CD4-positive, alpha-beta T cell treated with Interferon gamma for 1 hour (primary cell): Measurements from ENCODE around the gene ANKRD35.
A peak's percentile ranks its signal among the peaks of the same experiment; 100 is the strongest.

Experiments
- DNase-seq: peaks from one replicate; pipeline ENCODE4 v3.0.0-alpha.2; 2020

Gene ANKRD35

DNA sequence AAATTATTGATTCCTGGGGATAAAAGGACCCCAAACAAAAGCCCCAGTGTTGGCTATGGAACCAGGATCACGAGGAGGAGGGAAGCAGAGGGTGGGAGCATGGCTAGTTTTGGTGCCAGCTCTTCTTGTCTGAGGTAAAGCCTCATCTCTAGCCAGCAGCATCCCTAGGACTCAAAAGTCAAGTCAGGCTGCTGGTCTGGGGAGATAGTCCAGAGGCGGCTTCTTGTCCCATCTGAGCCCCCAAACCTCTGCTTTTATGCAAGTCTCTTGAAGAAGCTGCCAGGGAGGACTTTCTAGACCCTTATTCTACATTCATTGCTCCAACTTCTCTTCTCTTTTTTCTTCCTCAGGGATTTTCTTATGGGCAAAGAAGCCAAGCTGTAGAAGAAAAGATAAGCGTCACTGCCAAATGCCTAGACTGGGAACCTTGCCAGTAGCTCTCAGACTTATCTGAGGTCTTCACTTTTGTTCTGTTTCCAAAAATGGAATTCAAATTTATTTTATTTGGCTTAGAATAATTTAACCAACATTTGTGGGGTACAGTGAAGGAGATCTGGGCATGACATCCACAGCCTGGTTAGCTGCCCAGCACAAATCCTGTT, 6.9 kb upstream of the ANKRD35 start:
- DNase-seq: no peak

GRCh38 chr1:145891587-145892485, 6.2 kb upstream of the ANKRD35 start:
- peak; percentile 46 for DNase-seq

- DNase-seq: no peak
Measured at GRCh38 chr1:145891143-145891542, 5.5 kb upstream of the ANKRD35 start.

DNA sequence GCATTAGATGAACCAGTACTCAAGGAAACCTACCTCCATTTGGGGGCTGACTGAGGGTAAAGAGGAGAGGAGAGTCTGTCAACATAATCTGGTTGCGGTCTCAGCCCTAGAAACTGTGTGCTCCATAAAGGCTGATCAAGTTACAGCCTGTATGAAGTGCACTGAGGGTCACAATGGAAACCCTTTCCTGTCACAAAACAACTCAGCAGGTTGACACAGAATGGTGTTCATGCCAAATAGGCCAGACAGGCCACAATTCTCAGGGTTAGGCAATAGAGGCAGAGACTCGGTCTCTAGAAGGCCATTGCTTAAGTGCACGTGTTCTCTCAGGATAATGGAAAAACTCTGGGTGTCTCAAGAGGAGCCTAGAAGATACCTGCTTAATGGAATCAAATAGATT, 4.1 kb upstream of the ANKRD35 start:
- no peak for DNase-seq

DNA sequence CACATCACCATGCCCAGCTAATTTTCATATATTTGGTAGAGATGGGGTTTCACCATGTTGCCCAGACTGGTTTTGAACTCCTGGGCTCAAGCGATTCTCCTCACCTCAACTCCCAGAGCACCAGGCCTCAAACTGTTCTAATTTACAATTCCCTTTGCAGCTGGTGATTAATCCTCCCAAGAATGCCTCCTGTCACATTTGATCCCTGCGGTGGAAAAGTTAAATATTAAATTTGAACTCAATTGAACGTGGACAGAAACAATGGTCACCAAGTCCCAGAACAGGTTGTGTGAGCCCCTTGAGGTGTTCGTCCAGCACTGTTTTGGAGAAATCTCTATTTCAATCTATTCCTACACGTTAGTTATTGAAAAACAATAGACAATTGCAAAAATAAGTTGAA, 2.0 kb upstream of the ANKRD35 start:
- no peak for DNase-seq

DNA sequence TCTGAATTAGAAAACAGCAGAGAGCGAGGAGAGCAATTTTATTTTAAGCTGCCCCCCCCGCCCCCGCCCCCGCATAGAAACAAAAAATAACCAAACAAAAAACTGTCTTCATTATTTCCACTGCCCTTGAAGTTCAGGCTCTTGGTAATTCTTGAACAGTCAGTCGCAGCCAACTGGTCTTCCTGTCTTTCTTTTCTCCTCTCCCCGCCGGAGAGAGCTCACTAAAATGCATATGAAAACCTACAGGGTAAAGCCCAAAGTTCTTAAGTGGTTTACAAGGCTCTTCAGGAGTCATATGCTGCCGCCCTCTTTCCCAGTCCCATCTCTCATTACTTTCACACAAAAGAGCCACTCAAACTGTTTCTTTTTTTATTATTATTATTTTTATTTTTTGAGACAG, 1.1 kb upstream of the ANKRD35 start:
- DNase-seq: no peak

DNA sequence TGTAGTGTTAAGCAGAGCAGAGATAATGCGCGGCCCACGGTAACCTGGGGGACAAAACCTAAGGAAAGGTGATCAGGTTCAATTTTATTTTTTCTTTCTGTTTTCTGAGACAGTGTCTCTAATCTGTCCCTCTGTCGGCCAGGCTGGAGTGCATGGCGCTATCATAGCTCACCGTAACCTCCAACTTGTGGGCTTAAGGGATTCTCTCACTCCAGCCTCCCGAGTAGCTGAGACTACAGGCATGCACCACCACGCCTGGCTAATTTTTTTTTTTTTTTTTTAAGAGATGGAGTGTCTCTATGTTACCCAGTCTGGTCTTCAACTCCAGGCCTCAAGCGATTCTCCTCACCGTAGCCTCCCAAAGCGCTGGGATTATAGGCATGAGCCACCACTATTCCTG, 724 bp upstream of the ANKRD35 start:
- DNase-seq: no peak

- DNase-seq: no peak
Measured at GRCh38 chr1:145884675-145885074, 991 bp downstream of the ANKRD35 start.

GRCh38 chr1:145879775-145880174, 5.9 kb downstream of the ANKRD35 start:
- no peak for DNase-seq

DNA sequence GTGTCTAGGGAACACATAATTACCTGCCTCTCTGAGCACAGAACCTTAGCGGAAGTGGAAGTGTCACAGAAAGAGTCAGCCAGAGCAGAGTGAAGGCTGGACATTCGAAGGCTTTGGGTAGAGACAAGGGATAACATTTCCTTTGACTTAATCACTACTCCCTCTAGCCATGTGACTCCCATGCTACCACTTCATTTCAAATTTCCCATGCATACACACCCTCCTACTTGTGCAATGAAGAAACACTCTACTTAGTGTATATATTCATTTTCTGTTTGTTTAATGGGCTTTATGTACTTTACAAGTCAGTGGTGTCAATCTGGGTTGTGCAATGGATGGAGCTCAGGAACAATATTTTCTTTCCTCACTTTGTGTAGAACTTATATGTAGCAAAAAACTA, 6.9 kb downstream of the ANKRD35 start:
- no peak for DNase-seq

GRCh38 chr1:145877923-145878486, 7.7 kb downstream of the ANKRD35 start:
- no peak for DNase-seq

- DNase-seq: no peak
Measured at GRCh38 chr1:145874646-145875045, 11.0 kb downstream of the ANKRD35 start.

DNA sequence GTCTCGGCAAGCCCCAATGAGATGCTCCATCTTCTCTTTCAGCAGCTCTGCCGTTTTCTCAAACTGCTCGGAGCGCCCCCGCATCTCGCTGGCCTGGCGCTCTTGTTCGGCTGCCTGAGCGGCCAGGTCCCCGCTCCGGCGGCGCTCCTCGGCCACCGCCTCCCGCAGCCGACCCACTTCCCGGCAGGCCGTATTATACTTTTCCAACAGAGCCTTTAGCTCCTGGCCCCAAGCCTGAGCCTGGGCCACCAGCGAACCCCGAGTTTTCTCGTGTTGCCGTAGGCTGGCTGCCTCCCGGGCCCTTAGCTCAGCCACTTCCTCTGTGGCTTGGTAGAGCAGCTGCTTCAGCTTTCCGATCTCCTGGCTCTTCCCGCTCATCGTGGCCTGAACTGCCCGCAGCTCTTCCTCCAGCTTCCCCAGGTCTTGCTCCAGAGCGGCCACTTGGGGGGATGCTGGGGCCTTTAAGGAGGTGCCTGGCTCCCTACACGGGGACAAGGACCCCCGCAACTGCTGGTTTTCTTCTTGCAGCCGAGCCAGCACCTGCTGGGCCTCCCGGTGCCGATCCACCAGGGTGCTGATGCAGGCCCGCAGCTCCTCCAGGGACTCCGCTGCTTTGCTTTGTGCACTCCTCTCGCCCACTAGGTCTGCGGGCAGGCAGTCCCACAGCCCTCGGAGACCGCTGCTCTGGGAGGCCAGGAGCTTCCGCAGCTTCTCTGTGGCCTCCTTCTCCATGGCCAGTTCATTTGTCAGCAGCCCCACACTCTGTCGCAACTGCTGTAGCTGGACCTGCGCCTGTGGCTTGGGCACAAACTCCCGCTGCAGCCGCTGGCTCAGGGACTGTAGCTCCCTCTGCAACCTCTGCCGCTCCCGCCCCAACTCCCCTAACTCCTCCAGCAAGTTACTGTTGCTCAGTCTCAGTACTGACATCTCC, 13.4 kb downstream of the ANKRD35 start:
- peak; percentile 15 for DNase-seq

GRCh38 chr1:145868232-145868631, 17.4 kb downstream of the ANKRD35 start:
- no peak for DNase-seq

GRCh38 chr1:145863282-145864018, 22.2 kb downstream of the ANKRD35 start:
- DNase-seq: no peak

GRCh38 chr1:145859491-145860023, 26.1 kb downstream of the ANKRD35 start:
- DNase-seq: peak; percentile 73

- peak; percentile 85 for DNase-seq
Measured at GRCh38 chr1:145858901-145859490, 26.7 kb downstream of the ANKRD35 start, which contains the start of gene PIAS3. TSS of gene PIAS3 (minus strand) at chr1:145859081. CDS start at chr1:145858990, 91 bp downstream.

DNA sequence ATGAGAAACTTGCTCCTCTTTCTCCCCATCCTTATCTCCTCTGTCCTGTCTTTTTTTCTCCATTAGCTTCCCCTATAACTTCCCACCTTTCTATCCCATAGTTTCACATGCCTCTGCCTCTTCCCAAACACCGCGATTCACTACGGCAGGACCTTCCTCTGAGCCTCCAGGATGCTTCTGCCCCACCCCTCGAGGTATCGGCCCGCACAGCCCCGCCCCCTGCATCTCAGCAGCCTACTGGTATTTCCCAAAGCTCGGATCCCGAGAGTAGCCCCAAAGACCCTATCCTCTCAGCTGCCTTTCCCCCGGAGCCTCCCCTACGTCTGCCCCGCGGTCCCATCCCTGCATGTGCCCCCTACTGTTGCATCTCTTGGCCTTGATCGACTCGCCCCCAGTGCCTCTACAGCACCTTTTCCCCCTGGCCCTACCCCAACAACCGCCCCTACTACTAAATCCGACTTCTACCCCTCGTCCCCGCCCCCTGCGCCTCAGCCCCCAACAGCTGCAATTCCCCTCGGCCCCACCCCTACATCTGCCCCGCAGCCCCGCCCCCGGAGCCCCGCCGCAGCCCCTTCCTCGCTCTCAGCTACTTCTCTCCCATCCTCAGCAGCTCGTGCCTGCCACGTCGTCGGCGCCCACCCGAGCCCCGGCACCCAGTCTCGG, 27.3 kb downstream of the ANKRD35 start:
- DNase-seq: peak; percentile 64

DNA sequence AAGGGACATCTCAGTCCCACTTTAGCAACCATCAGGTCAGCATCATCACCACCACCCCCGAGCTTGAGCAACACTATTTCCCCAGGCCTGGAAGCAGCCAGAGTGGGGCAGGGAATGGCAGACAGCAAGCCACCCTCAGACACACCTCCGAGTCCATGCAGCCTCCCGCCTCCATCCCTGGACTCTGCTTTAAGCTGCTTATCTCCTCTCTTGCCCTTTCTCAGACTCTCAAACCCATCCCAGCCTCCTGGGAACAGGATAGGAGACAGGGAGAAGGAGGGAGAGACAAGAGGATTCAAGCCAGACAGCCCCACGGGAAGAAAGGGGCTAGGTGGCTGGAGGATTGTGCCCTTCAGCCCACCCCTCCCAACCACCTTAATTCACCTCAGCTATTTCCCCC, 28.5 kb downstream of the ANKRD35 start:
- DNase-seq: no peak

GRCh38 chr1:145855426-145855948, 30.2 kb downstream of the ANKRD35 start:
- DNase-seq: no peak
